ENCODE results near the gene RAB3GAP1.
"Not testable (repeated sequence)": the region's sequence is repeated elsewhere in the genome, so short reads cannot be mapped to it uniquely, and the experiment has no call there.

RAB3GAP1 gene

DNA sequence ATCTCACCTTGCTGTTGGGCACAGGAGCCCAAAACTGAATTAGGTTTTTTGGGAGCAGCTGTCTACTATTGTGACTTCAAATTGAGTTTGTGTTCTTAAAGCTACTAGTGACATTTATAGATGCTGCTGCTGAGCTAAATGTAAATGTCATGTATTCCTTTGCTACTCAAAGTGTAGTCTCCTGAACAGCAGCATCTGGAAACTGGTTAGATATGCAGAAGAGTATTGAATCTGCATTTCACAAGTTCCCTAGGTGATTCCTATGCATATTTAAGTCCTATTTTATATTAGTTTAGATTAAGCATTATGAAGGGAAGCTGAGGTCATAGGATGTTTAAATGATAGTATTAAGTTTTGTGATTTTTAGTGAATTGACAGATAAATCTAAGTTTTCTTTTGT lies 67.5 kb downstream of the RAB3GAP1 start:
- no peak for DNase-seq

DNA sequence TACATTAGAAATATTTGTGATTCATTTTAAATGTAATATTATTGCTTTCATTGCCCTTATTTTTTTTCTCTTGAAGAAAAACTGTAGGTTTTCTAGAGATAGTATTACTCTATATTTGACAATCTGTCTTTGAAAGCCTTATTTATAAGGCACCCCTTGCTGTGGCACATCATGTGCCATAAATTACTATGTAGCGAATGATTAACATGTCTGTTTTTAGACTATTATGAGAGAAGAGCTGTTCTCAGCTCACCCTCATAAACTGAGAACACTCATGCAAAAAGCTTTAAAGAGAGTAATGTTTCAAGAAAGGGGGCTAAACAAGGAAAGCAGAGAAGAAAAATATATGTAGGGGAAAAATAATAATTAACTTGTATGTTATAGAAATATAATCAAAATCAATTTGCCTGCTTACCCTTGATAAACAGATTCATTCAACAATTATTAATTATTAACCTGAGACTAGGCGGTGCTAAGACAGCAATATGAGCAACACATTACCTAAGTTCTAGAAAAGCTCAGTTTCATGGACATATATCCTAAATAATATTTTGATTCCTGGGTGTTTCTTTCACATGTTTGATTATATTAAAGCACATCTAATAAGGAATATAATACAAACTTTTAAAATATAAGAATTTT lies 69.0 kb downstream of the RAB3GAP1 start:
- no peak for DNase-seq

DNA sequence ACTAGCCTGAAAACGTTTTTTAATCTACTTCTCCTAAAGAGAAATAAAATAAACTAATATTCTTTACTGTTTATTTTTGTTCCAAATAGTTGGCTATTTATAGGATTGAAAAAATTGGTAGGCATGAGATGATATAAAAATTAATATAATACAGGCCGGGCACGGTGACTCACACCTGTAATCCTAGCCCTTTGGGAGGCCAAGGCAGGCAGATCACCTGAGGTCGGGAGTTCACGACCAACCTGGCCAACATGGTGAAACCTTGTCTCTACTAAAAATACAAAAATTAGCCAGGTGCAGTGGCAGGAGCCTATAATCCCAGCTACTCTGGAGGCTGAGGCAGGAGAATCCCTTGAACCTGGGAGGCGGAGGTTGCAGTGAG lies 69.6 kb downstream of the RAB3GAP1 start:
- not testable (repeated sequence) for DNase-seq

DNA sequence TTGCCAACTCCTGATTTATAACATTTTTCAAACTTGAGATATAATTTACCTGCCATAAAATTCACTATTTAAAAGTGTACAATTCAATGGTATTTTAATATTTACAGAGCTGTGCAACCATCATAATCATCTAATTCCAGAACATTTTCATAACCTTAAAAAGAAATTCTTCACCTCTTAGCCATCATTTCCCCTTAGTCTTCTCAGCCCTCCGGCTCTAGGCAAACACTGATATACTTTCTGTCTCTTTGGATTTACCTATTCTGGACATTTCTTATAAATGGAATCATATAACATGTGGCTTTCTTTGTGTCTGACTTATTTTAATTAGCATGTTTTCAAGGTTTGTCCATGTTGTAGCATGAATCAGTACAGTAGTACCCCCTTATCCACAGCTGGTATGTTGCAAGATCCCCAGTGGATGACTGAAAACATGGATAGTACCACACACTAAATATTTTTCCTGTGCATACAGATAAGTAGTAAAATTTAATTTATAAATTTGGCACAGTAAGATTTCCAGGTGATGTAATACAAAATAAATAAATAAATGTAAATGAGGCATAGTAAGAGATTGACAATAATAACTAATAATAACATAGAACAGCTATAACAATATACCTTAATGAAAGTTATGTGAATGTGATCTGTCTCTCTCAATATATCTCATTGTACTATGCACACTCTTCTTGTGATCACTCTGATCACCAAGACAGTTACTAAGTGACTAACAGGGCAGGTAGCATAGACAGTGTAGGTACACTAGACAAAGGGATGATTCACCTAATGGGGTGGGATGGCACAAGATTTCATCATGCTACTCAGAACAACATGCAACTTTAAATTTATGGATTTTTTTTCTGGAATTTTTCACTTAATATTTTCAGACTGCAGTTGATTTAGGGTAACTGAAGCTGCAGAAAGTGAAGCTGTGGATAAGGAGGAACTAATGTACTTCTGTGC lies 73.1 kb downstream of the RAB3GAP1 start:
- no peak for DNase-seq

DNA sequence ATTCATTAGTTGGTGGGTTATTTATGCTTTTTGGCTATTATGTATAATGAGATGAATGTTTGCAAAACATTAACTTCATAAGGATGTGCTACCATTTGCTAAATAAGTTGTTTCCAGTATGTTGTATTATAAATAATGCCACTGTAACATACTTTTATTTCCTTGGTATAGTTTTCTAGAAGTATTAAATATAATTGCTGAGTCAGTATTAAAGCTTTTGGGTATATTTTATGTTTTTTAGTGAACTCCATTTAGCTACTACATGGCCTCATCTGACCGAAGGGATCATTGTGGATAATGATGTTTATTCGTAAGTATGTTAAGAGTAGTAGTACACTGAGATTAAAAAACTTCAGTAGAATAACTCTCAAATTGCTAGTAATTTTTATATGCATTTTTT lies 73.8 kb downstream of the RAB3GAP1 start:
- DNase-seq, result no peak

DNA sequence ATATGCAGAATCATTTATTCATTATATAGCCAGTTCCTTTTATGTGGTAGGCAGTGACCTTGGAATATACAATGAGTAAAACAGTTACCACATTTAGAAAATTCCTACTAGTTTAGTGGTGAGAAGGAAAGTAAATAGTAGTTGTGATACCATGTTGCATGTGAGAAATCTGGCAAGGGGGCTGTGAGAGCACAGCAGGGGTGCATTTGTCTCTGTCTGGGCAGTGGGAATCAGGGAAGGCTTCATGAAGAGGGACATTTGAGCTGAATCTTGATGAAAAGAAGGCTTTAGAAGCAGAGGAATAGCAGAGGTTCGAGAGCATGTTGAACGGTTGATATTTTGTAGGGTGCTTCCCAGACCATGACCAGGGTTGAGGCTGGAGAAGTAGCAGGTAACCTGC lies 78.7 kb downstream of the RAB3GAP1 start:
- no peak for DNase-seq

DNA sequence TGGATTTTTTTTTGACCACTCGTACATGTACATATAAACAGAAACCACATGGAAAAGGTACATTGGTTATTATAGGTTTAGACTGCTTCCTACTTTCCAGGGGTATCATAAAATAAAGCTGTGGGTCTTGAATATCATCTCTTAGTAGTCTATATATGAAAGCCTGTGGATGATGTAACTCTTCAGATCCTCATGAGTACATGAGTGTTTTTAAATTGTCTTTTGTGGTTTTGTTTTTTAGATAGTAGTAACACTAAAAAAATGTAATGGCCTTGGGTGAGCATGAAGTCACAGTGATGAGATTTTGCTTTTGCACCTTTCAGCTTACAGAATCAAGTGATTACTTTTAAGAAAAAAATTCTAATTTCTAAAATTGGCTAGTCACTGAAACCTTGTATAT lies 80.2 kb downstream of the RAB3GAP1 start:
- DNase-seq, result no peak

DNA sequence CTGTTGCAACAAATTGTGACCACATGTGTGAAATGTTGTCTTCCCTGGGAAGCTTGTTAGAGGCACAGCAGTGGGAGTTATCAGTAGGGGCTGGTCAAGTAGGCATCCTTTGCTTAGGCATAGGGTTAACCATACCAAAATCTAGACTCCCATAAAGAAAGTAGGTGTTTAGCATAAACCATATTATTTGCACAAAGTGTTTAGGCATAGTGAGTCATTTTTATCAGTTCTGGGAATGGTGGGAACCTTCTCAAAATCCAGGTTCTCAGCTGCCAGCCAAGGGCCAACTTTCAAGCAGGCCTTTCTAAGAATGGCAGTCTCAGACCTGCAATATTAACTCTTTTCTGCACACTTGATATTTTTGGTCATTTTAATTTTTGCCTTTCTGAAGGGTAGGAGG lies 88.5 kb downstream of the RAB3GAP1 start:
- DNase-seq, result no peak

DNA sequence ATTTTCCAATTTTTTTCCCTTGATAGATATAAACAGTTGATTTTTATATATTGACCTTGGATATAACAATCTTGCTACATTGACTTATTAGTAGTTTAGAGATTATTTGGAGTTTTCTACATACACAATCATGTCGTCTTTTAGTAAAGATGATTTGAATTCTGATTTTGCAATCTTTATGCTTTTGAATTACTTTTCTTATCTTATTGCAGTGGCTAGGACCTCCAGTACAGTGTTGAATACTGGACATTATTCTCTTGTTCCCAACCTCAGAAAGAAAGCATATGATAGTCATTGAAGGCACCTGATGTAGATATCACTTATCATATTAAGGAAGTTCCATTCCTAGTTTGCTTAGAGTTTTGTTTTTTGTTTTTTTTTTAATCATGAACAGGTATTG lies 90.2 kb downstream of the RAB3GAP1 start:
- no peak for DNase-seq

DNA sequence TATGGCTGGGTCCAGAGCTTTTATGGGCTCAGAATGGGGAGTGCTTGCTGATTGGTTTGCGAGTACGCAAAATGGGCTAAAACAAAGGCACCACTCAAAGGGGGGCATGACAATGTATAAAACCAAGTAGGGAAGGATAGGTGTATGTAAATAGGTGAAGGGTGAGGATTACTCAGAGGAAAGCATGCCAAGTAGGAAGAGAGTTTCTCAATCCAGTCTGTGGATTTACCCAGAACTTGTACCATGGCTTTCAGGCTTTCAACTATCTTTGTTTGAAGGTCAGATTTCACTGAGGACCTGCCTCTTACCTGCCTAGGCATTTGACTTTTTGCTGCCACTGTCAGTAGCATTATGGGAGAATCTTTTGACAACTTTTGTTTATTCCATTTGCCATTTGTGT lies 92.3 kb downstream of the RAB3GAP1 start:
- DNase-seq, result no peak

DNA sequence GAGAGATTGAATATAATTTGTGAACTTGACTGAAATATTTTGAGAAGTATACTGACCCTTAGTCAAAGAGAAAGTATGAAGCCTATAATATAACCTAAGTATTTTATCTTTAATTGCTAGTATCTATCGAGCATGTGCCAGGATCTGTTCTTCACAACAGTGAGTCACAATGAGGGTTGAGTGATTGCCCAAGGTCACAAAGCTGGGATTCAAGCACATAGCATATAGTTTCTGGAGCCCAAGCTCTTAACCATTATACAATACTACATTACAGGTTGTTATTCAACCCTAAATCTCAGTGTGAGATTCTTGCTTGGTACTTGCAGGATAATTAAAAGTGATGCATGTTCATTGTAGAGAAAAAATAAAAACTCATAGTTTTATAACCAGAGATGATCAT lies 97.2 kb downstream of the RAB3GAP1 start:
- DNase-seq, result no peak

DNA sequence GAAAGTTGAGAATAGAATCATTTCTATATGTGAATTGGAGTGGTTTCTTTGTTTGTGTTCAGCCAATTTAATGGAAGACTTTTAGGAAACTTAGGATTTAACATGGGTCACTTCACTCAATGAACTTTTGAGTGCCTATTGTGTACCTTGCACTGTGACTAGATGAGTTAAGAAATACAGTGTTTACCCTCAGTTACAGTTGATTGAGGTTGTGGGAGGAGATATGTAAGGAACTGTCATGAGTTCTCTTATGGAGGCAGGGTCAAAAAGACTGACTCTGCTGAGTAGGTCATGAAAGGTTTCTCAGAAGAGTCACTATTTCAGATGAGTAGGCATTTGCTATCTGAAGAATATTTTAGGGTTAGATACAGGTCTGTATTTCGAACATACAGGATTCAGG lies 98.6 kb downstream of the RAB3GAP1 start:
- DNase-seq, result no peak

DNA sequence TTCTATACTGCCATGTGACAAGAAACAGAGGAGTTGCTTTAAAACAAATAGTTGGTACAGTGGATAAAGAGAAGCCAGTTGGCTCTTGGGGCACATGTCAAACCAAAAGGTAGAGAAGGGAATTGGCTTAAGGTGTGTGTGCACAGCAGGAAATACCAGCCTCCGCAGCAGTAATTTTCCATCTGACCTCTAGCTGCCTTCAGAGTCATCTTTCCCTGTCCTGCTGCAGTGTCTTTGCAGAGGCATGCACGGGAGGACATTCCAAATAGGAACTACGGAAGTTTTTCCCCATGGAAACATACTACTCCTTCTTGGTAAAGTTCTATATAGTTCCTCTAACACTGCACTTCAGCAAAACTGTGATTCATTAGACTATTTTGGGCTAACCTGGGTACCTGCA lies 99.5 kb downstream of the RAB3GAP1 start:
- DNase-seq, result no peak

DNA sequence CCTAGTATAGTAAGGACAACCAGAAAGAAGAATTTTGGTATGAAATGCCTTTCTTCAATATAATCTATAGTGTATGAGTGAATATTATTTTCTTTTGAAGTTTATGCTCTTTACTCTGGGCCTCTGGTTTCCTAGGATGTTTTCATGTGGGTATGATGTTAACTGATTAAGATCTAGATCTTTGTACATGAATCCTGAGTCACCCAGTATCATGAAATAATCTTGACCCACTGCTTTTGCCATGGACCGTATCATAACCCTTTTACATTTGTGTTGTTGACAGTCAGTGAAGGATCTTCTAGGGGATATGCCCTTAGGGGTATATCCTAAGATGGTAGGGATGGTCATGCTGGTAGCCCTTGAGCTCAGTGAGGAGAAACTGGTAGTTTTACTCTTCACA lies 100.3 kb downstream of the RAB3GAP1 start:
- no peak for DNase-seq

DNA sequence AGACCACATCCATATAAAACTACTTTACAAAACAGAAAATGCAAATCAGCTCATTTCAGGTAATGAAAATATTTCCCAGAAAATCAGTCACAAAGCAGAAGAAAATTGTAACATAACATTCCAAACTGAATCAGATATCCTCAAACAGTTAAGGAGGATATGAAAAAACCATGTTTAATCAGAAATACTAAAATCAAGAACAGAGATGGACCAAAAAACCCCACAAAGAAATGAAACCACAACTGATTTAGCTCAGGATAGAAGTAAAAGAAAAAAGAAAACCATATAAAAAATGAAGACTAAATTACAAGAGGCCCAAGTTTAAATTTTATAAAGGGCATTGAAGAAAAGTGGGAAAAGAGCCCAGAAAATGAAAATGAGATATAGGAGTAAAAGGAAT lies 102.9 kb downstream of the RAB3GAP1 start:
- no peak for DNase-seq

DNA sequence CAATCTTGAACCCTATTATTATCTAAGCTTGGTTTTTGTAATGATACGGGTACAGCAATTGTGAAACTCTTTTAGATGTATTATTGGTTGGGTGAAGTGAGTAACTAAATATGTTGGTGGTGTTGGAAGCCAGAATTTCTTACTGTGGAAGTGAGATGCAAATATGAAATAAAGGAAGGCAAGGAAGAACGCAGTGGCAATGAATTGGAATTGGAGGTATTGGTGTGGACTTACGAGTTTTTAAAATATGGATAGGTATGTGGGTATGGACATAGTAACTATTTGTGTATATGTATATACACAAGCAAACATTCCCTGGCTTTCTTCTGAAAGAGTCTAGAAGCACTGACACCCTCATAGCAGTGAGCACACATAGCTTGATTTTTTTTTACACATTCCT lies 105.8 kb downstream of the RAB3GAP1 start:
- DNase-seq, result no peak

DNA sequence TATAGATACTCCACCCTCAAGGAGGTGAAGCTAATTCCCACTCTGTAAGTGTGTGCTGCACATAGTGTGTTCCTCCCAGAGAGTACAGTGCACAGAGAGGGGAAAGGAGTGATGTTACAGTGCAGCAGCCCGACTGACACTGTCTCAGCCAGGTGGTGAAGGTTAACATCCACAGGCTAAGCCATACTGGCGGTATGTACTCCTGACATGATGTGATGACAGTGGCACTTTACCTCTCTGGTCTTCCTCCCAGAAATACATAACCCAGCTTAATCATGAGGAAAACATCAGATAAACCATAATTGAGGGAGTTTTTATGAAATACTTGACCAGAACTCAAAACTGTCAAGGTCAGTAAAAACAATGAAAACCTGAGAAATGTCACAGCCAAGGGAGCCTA lies 107.1 kb downstream of the RAB3GAP1 start:
- DNase-seq, result no peak

DNA sequence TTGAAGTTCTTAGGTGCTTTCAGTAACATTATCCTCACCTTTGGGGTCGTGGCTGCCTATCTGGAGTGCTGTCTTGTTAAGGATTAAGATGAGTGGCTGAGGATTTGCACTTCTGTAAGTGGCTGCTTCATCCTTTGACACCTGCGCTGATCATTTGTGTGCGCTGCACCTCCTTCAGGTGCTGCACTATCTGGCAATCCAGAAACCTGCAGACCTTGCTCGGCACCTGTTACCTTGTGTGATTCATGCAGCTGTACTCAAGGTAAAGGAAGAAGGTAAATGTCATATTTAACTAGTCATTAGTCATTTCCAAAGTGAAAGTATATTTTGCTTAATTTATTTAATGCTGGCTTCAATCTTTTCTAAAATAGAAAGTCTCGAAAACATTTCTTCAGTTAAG lies 110.3 kb downstream of the RAB3GAP1 start:
- no peak for DNase-seq

DNA sequence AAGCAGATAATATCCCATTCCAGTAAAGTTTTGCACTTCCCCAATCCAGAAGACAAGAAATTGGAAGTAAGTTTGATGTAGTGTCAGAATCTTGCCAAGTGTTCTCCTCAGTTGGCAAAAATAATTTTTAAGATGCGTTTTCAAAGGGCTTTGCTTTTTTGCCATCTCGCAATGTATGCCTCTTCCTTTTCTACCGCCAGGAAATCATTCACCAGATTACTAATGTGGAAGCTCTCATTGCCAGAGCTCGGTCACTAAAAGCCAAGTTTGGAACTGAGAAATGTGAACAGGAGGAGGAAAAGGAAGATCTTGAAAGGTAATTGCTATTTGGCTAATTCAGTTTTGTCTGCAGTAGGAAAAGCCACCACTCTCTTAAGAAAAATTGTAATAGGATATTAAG lies 110.7 kb downstream of the RAB3GAP1 start:
- DNase-seq, result no peak

DNA sequence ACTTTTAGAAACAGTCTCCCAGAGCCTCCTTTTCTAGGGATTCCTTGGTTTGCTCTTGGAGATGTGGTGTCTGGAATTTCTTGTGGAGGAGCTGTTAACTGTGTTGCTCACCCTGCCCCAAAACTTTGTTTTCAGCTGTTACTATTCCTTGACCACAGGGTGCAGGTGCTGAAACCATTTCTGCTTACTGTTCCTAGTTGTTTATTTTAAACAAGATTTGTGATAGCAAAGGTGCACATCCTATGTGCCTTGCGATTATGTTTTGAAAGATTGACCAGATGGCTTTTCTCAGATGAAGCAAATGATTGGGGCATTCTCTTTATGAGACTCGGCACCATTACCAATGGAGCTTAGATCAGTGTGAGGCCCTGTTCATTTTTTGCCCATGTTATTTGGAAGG lies 111.2 kb downstream of the RAB3GAP1 start:
- DNase-seq, result no peak

DNA sequence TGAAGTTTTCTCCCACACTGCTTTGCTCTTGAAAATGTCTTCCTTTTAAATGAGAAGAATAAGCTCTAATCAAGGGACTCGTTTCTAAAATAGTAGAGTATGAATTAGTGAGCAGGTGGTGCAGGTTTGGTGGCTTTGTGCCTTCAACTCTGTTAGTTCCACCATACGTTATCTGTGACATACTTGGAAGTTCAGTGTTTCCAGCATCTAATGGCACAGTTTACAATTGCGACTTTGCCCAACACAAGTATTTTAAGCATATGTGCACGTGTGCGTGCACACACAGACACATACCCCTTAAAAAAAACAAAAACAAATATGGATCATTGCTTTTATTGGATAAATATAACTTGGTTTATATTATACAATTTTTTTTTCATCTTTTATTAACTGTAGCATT lies 111.8 kb downstream of the RAB3GAP1 start:
- no peak for DNase-seq

DNA sequence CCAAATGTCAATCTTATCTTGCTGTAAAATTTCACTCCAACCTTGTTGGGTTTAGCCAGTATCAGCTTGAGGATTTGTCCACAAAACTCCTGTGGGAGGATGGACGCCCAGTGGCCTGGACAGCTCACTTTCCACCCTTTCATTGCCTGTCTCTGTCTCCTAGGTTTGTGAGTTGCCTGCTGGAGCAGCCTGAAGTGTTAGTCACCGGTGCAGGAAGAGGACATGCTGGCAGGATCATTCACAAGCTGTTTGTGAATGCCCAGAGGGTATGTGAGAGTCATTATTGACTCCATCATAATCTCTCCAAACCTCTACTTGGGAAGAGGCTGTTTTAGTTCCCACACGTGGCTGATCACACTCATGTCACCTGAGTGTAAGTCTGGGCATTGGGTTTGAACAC lies 112.3 kb downstream of the RAB3GAP1 start:
- no peak for DNase-seq

DNA sequence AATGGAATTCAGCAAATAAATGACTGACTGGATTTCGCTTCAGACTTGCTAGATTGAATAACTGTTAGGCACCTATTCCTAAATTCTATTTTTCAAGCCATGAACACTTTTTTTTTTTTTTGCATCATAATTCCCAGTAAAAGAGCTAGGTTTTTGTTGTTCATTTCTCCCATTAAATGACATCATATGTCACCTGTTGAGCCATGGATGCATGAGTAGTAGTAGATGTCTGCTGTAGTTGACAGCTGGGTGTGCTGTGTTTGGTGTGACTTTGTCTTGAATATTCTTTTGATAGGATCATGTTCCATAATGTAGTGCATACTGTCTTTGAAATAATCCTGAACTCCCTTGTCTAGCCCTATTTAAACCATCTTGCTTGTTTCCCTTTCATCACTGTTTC lies 115.2 kb downstream of the RAB3GAP1 start:
- DNase-seq, result no peak

DNA sequence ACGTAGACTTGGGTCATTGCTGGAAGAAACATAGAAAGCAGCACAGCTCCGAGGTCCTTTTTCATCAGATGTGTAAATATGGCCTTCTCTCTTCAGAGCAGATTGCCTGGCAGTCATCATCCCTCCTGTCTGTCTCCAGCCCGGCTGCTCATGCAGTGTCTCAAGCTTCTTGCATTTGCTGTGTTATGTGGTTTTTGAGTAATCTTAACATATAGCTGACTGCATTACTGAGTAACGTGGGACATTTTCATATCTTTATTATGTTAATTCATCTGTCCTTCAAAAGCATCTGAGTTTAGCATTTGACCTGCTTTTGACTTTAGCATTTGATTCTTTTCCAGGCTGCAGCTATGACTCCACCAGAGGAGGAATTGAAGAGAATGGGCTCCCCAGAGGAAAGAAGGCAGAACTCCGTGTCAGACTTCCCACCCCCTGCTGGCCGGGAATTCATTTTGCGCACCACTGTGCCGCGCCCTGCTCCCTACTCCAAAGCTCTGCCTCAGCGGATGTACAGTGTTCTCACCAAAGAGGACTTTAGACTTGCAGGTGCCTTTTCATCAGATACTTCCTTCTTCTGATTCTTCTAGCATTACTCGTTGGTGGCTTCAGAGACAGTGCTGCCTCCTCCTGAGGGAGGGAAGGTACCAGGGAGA lies 116.2 kb downstream of the RAB3GAP1 start:
- no peak for DNase-seq
